Effector memory CD4-positive, alpha-beta T cell (primary cell): Measurements from ENCODE around the gene MYO1B.

Experiments
- DNase-seq, 3 donors: peaks; one replicate each; pipeline ENCODE4 v3.0.0-alpha.2; 2020
- H3K27ac ChIP-seq: 2 replicates; pipeline ENCODE4 v1.7.0; 2013; ENCODE audit warnings: mild to moderate bottlenecking, low read length, moderate library complexity; ENCODE audit not compliant: insufficient read depth, poor library complexity, severe bottlenecking
- H3K27me3 ChIP-seq: replicated peaks from 2 replicates; pipeline ENCODE4 v1.7.0; 2013; ENCODE audit warnings: mild to moderate bottlenecking, low read length; ENCODE audit not compliant: insufficient read depth, control insufficient read depth, poor library complexity, severe bottlenecking
- H3K36me3 ChIP-seq: 2 replicates; pipeline ENCODE4 v1.7.0; 2013; ENCODE audit warnings: mild to moderate bottlenecking, low read length, moderate library complexity; ENCODE audit not compliant: control insufficient read depth, insufficient read depth
- H3K4me1 ChIP-seq: 2 replicates; pipeline ENCODE4 v1.7.0; 2013; ENCODE audit warnings: low read length, mild to moderate bottlenecking; ENCODE audit not compliant: control insufficient read depth, insufficient read depth, poor library complexity, severe bottlenecking
- H3K4me3 ChIP-seq: 2 replicates; pipeline ENCODE4 v1.7.0; 2013; ENCODE audit warnings: low read length, low read depth, mild to moderate bottlenecking; ENCODE audit not compliant: insufficient read depth, poor library complexity, severe bottlenecking
- H3K9me3 ChIP-seq: 2 replicates; pipeline ENCODE4 v1.7.0; 2013; ENCODE audit warnings: mild to moderate bottlenecking, low read length, moderate library complexity; ENCODE audit not compliant: control insufficient read depth

Gene MYO1B

DNA sequence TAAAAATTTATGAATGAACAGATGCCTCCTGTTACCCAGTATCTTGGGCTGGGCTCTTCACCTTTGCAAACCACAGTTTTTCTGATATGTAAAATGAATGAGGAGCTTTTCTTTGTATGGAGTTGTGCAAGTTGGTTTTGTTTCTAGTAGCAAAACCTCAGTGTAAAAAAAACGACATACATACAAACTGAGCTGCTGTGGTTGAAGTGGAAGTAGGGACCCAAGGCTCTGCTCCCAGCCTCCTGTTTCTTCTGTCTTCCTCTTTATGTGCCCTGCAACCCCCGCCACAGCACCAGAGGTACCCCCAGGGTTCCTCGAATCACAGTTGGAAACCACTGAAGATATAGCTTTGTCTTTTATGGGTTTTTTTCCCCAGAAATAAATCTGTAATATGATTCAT is 118.1 kb downstream of the MYO1B start:
- Histone ChIP-seq H3K27me3 (no peaks in the 10 kb centered on the region), H3K4me3 (no peak overlapping the region), H3K4me1 (no peaks in the 10 kb centered on the region), H3K27ac (no peak overlapping the region), H3K36me3 (no peaks in the 10 kb centered on the region), H3K9me3 (no peaks in the 10 kb centered on the region)
- no peak for DNase-seq

DNA sequence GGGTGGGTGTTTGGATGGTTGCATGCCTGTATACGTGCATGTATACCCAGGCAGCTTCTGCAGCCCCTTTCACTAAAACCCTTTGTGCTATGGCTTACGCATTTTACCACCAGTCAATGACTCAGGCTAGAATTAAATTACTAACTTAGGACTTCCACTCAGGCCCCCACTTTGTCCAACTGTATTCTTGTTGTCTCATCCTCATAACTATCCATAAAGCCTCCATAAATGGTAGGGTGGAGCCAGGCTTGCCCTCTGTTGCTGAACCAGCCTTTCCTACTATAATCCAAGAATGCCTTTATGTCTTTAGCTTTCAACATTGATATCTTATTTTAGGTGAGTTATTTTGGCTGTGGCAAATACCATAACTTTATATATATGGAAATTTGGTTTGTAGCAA is 119.9 kb downstream of the MYO1B start:
- Histone ChIP-seq H3K27me3 (no peaks in the 10 kb centered on the region), H3K4me1 (no peaks in the 10 kb centered on the region), H3K27ac (no peak overlapping the region), H3K9me3 (no peaks in the 10 kb centered on the region), H3K4me3 (no peak overlapping the region), H3K36me3 (no peaks in the 10 kb centered on the region)
- DNase-seq: no peak

DNA sequence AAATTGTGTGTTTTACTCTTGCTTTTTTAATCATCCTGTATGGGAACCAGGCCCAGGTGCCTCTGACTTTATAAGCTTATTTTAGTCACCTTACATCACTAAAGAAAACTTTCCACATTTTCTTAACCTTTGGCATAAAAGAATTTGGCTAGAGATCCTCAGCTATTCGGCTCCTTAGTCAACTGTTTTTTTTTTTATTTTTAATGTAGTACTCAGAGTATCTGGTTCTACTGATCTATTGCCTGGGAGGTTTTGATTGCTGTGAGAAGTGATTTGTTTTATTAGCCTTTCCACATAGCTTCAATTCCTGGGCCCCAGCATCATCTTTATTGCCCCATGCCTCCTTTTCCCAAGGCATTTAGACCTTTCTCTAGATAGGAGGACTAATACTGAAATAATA is 121.0 kb downstream of the MYO1B start:
- Histone ChIP-seq H3K9me3 (no peaks in the 10 kb centered on the region), H3K27me3 (no peaks in the 10 kb centered on the region), H3K4me3 (no peak overlapping the region), H3K4me1 (no peaks in the 10 kb centered on the region), H3K27ac (no peak overlapping the region), H3K36me3 (no peaks in the 10 kb centered on the region)
- DNase-seq: no peak

DNA sequence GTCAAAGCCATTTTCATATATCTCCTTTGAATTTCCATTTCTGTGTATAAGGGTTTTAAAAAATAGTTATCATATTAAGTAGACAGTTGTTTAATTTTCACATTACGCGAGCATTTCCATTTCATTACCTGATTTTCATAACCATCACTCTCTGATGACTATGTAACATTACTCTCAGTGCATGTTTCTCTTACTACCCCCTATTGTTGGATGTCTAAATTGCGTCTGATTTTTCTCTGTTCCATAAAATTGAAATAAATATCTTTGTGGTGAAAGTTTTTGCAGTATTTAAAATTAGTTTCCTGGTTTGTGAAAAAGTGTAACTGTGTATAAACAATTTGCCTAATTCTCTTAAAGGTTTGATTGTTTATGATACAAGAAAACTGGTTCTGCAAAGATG is 123.8 kb downstream of the MYO1B start:
- no peak overlapping the region for H3K4me3 ChIP-seq
- H3K27me3 ChIP-seq: no peaks in the 10 kb centered on the region
- no peaks in the 10 kb centered on the region for H3K9me3 ChIP-seq
- DNase-seq: no peak
- no peak overlapping the region for H3K27ac ChIP-seq
- no peaks in the 10 kb centered on the region for H3K36me3 ChIP-seq
- H3K4me1 ChIP-seq: no peaks in the 10 kb centered on the region

DNA sequence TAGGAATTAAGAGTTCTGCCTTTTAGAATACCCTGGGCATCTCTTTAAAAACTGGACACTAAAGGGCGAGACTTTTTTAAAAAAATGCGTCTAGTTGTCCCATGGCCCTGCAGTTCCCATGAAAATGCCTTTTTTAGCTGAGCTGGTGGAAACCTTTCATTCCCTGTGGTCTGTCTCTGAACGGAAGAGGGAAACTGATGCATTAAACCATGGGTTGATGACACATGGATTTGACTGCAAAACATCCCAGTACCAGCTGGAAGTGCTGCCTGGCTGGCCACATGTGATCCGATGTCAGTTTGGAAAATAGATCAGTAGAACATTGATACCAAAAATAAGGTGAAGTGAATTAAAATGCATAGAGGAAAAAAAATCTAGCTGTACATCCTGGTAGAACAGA is 129.2 kb downstream of the MYO1B start:
- no peak overlapping the region for H3K4me3 ChIP-seq
- no peaks in the 10 kb centered on the region for H3K9me3 ChIP-seq
- no peaks in the 10 kb centered on the region for H3K36me3 ChIP-seq
- H3K4me1 ChIP-seq: no peaks in the 10 kb centered on the region
- H3K27me3 ChIP-seq: no peaks in the 10 kb centered on the region
- no peak for DNase-seq
- no peak overlapping the region for H3K27ac ChIP-seq

GRCh38 chr2:191374939-191375338 is 129.7 kb downstream of the MYO1B start:
- Histone ChIP-seq H3K9me3 (no peaks in the 10 kb centered on the region), H3K4me3 (no peak overlapping the region), H3K27me3 (no peaks in the 10 kb centered on the region), H3K4me1 (no peaks in the 10 kb centered on the region), H3K36me3 (no peaks in the 10 kb centered on the region), H3K27ac (no peak overlapping the region)
- no peak for DNase-seq

- Histone ChIP-seq H3K4me1 (no peaks in the 10 kb centered on the region), H3K27me3 (no peaks in the 10 kb centered on the region), H3K36me3 (no peaks in the 10 kb centered on the region), H3K4me3 (no peak overlapping the region), H3K9me3 (no peaks in the 10 kb centered on the region), H3K27ac (no peak overlapping the region)
- no peak for DNase-seq
Observed at GRCh38 chr2:191376981-191377629, 131.9 kb downstream of the MYO1B start.

DNA sequence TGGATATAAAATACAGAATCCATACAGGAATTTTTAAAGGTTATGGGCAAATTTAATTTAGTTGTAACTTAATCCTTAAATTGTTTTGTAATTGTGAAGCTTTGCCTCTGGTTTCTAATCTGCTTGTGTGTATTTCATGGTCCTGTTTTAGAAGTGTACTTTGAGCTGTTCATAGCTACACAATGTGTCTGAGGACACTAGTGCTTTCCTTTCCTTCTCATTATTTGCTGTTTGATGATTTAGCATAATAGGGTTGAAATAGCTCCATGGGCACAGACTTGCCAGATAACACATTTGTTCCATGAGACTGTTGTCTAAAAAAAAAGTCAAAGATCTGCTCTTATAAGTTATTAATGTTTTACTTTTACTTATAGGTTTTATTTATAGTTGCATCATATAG is 134.2 kb downstream of the MYO1B start:
- Histone ChIP-seq H3K9me3 (no peaks in the 10 kb centered on the region), H3K27ac (no peak overlapping the region), H3K36me3 (no peaks in the 10 kb centered on the region), H3K4me3 (no peak overlapping the region), H3K4me1 (no peaks in the 10 kb centered on the region), H3K27me3 (no peaks in the 10 kb centered on the region)
- DNase-seq: no peak

DNA sequence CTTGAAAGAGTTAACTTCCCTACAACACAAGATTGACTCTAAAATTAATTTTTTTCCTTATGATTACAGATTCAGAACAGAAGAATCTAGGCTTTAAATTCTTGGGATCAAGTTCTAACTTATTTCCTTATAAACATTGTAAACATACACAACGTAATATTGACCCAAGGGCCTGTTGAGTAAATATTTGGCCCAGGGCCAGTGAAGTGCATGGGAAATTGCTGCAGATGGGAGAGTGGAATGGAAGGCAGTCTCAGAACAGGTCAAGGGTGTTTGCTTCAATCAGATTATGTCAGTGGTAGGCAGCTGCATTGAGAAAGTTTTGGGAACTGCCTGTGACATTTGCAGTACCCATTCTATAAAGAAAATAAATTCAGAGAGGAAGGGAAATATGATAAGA is 137.6 kb downstream of the MYO1B start:
- Histone ChIP-seq H3K27me3 (no peaks in the 10 kb centered on the region), H3K36me3 (no peaks in the 10 kb centered on the region), H3K27ac (no peak overlapping the region), H3K4me1 (no peaks in the 10 kb centered on the region), H3K4me3 (no peak overlapping the region), H3K9me3 (no peaks in the 10 kb centered on the region)
- no peak for DNase-seq

GRCh38 chr2:191383486-191383885 is 138.3 kb downstream of the MYO1B start:
- H3K27ac ChIP-seq: no peak overlapping the region
- no peaks in the 10 kb centered on the region for H3K4me1 ChIP-seq

More at GRCh38 chr2:191383486-191383885, 138.3 kb downstream of the MYO1B start:
- Histone ChIP-seq H3K9me3 (no peaks in the 10 kb centered on the region), H3K36me3 (no peaks in the 10 kb centered on the region), H3K27me3 (no peaks in the 10 kb centered on the region), H3K4me3 (no peak overlapping the region)
- DNase-seq: no peak
